ENCODE results near the gene ELAVL1. TPM values are rescaled to one million over a fixed set of nuclear protein-coding genes. Genes with fewer than 3 reads are reported as not detected.

ELAVL1 gene
- total RNA-seq, 1 experiment from 2014 or later, result 87.2 TPM

- Histone ChIP-seq H3F3A (ENCODE audit: low read length, unreplicated experiment) (no peaks in the 10 kb centered on the region), H4K20me1 (ENCODE audit: low read length) (0 out of 2 replicates have a peak, but pooled peaks cover 9% of the 10 kb centered on the region), H3K4me1 (ENCODE audit: insufficient read depth, low read length) (peaks cover 50% of the 10 kb centered on the region), H3K9me3 (ENCODE audit: low read length) (no peaks in the 10 kb centered on the region), H3K4me3 (ENCODE audit: low read length) (peak within 1 kb of the TSS; percentile 57), H3K79me2 (ENCODE audit: low read length) (0 out of 2 replicates have a peak, but pooled peaks cover 5% of the 10 kb centered on the region), H3K27ac (ENCODE audit: low read length) (no peak within 1 kb of the TSS), H3K27me3 (ENCODE audit: low read length) (no peaks in the 10 kb centered on the region), H3K9ac (ENCODE audit: low read length) (no peak within 1 kb of the TSS), H2AFZ (ENCODE audit: low read length) (peak within 1 kb of the TSS; percentile 63), H3K9me2 (replicated peaks; ENCODE audit: low read length) (no peaks in the 10 kb centered on the region), H3K4me2 (ENCODE audit: low read length) (peak within 1 kb of the TSS; percentile 88), H3K36me3 (ENCODE audit: low read depth, low read length) (peaks cover 11% of the 10 kb centered on the region)
- DNase-seq (peak; percentile 71), ATAC-seq (peak; percentile 54)
- intact Hi-C loops (cut with micrococcal nuclease), result loop anchor here (5.0 kb wide), 1 partner anchor 74 kb away; no protein-coding TSS in a partner anchor
- CTCF ChIA-PET, result no interaction called here
- TF ChIP-seq EZH2phosphoT487 (IDR thresholded peaks at IDR 0.05; ENCODE audit: borderline replicate concordance, low read length) (no peak), EZH2 (IDR thresholded peaks at IDR 0.05; ENCODE audit: low read length, unreplicated experiment) (no peak), CTCF (conservative IDR thresholded peaks at IDR 0.05; ENCODE audit: low read depth, low read length) (no peak)
- POLR2A ChIA-PET (ENCODE audit: unreplicated experiment), result no interaction called here
- BruUV-seq (replicated peaks), result no TSS peak
Observed at GRCh38 chr19:7926021-7926726, 79.3 kb downstream of the ELAVL1 start, which contains the start of gene CTXN1. TSS of gene CTXN1 (minus strand) at chr19:7926135. CDS start at chr19:7925538, 597 bp downstream.

GRCh38 chr19:7925171-7925851 is 80.1 kb downstream of the ELAVL1 start:
- Histone ChIP-seq H3F3A (ENCODE audit: low read length, unreplicated experiment) (no peaks in the 10 kb centered on the region), H3K9me3 (ENCODE audit: low read length) (no peaks in the 10 kb centered on the region), H2AFZ (ENCODE audit: low read length) (peak overlapping the region; percentile 63), H3K9ac (ENCODE audit: low read length) (no peak overlapping the region), H3K4me3 (ENCODE audit: low read length) (peak overlapping the region; percentile 55), H3K4me1 (ENCODE audit: insufficient read depth, low read length) (peaks cover 48% of the 10 kb centered on the region), H3K36me3 (ENCODE audit: low read depth, low read length) (peaks cover 3% of the 10 kb centered on the region; the same call in 1 of the 2 replicates), H3K27me3 (ENCODE audit: low read length) (no peaks in the 10 kb centered on the region), H3K4me2 (ENCODE audit: low read length) (peak overlapping the region; percentile 79), H3K79me2 (ENCODE audit: low read length) (0 out of 2 replicates have a peak, but pooled peaks cover 5% of the 10 kb centered on the region), H3K27ac (ENCODE audit: low read length) (no peak overlapping the region), H4K20me1 (ENCODE audit: low read length) (0 out of 2 replicates have a peak, but pooled peaks cover 9% of the 10 kb centered on the region), H3K9me2 (replicated peaks; ENCODE audit: low read length) (no peaks in the 10 kb centered on the region)
- no peak for TF ChIP-seq EZH2 (IDR thresholded peaks at IDR 0.05; ENCODE audit: low read length, unreplicated experiment)
- TF ChIP-seq CTCF (conservative IDR thresholded peaks at IDR 0.05; ENCODE audit: low read depth, low read length), result peak; percentile 93
- POLR2A ChIA-PET (ENCODE audit: unreplicated experiment), result no interaction called here
- DNase-seq (peak; percentile 84), ATAC-seq (peak; percentile 26)
- CTCF ChIA-PET, result no interaction called here
- intact Hi-C loops (cut with micrococcal nuclease), result loop anchor here (5.0 kb wide), 1 partner anchor 73 kb away; no protein-coding TSS in a partner anchor
- BruUV-seq (replicated peaks), result no TSS peak
